ENCODE measurements around the gene GALNT10.

- no peak for TF ChIP-seq CTCF (IDR thresholded peaks at IDR 0.05)
- TF ChIP-seq POLR2A (IDR thresholded peaks at IDR 0.05): no peak
- TF ChIP-seq POLR2AphosphoS5 (IDR thresholded peaks at IDR 0.05): no peak
These were observed 32.8 kb upstream of the GALNT10 start for GRCh38 chr5:154157483-154158378.

All from suprapubic skin (tissue), 4 donors.